GM19099 (cell line): ENCODE measurements around the gene CCDC116.

Experiments
- POLR2A ChIP-seq: IDR thresholded peaks from 3 replicates; pipeline ENCODE4 v1.6.1; 2011; ENCODE audit warnings: low read depth; ENCODE audit not compliant: insufficient read length; ENCODE audit errors: extremely low read depth

Gene CCDC116

GRCh38 chr22:21632237-21632895, at the start of gene CCDC116:
CCDC116 (plus strand) TSS chr22:21632760; CDS start chr22:21633182, 422 bp downstream.
- TF ChIP-seq POLR2A: no peak

- TF ChIP-seq POLR2A: no peak
Observed at GRCh38 chr22:21582801-21583740, 49.5 kb upstream of the CCDC116 start.

DNA sequence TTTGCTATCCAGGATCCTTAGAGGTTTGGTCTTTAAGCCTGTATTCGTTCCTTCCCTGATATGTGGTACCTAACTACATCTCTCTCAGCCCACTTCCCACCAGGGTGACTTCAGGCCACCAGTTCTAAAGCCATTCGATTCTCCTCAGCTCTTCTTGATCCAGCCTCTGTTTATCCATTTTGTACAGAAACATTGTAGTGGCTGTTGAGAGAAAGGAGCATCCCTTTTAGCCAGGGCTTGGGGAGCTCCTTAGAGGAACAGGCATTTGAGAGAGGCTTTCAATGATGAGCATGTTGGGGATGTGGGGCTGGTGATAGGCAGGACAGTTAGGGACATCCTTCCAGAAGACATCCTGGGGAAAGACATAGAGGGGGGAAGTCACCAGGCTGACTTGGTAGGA, 47.2 kb upstream of the CCDC116 start:
- TF ChIP-seq POLR2A: no peak

- no peak for TF ChIP-seq POLR2A
Observed at GRCh38 chr22:21587803-21588611, 44.6 kb upstream of the CCDC116 start.

- no peak for TF ChIP-seq POLR2A
Observed at GRCh38 chr22:21589396-21589795, 43.2 kb upstream of the CCDC116 start.

- no peak for TF ChIP-seq POLR2A
Observed at GRCh38 chr22:21590809-21591641, 41.5 kb upstream of the CCDC116 start.

GRCh38 chr22:21591695-21592094, 40.9 kb upstream of the CCDC116 start:
- no peak for TF ChIP-seq POLR2A

DNA sequence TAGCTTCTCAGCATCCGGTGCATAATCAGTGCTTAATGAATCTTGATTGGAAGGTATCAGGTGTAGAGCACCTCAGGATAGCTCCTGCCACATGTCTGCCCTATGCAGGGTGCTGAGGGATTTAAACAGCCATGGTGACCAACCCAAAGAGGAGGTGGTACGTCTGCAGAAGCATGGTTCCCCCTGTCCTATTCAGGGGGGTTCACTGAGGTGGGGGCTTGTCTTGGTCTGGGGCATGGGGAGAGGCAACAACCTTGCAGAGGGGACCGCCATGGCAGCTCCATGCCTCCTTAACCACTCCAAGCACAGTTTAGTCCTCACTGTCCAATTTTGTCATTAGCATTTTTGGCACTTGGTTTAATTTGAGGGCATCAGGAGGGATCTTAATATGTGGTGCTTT, 40.1 kb upstream of the CCDC116 start:
- no peak for TF ChIP-seq POLR2A

GRCh38 chr22:21593406-21594232, 38.9 kb upstream of the CCDC116 start:
- no peak for TF ChIP-seq POLR2A

DNA sequence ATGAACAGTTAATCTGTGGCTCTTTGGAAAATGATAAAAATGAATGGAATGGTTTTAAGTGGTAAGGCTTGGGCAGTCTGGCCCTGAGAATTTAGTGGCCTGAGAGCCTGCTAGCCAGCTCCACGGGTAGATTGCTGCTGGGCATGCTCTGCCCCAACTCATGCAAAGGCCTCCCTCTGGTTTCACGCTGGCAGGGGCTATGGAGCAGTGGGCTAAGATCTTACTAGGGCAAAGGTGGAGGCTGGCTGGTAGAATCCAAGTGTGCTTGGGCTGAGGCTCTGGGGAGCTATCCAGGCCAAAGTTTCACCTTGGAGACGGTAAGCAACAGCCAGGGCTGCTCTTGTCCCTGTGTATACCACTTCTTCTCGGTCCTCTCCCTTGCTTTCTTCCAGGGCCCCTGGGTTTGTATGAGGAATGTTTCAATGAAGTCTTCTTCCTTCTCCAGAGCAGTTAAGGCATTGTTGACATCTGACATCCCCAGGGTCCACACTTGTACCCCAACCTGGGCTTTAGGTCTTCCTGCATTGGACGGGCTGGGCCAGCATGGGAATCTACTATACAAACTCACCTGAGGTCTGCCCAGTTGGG, 37.6 kb upstream of the CCDC116 start:
- no peak for TF ChIP-seq POLR2A

DNA sequence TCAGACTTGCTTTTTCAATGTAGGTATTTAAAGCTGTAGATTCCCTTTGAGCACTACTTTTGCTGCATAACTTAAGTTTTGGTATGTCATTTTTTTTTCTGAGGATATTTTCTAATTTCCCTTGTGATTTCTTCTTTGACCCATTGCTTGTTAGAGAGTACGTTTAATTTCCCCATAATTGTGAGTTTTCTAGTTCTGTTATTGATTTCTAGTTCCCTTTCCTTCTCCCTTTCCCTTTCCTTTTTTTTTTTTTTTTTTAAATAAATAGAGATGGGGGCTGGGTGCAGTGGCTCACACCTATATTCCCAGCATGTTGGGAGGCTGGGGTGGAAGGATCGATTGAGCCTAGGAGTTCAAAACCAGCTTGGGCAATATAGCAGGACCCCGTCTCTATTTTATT, 34.3 kb upstream of the CCDC116 start:
- no peak for TF ChIP-seq POLR2A

- TF ChIP-seq POLR2A: no peak
Observed at GRCh38 chr22:21599053-21599893, 33.3 kb upstream of the CCDC116 start.
